Sigmoid colon (tissue), 3 donors: ENCODE results near the gene SORCS1.

Experiments used
- POLR2A ChIP-seq, 2 donors: fragments of 450-650 bp; IDR thresholded peaks; one replicate each; pipeline ENCODE4 v1.6.1; 2016; ENCODE audit warnings: antibody characterized with exemption in 2 of 2, mild to moderate bottlenecking in 2 of 2, moderate library complexity in 2 of 2
- TF ChIP-seq, protein P1 (sequence below), 4 experiments: fragments of 450-650 bp in 3 of 4; fragments of 200-600 bp in 1 of 4; IDR thresholded peaks; one replicate each; pipeline ENCODE4 v1.5.1; 2016 to 2019; ENCODE audit warnings: antibody characterized with exemption in 4 of 4, mild to moderate bottlenecking in 3 of 4, moderate library complexity in 2 of 4

DNA sequence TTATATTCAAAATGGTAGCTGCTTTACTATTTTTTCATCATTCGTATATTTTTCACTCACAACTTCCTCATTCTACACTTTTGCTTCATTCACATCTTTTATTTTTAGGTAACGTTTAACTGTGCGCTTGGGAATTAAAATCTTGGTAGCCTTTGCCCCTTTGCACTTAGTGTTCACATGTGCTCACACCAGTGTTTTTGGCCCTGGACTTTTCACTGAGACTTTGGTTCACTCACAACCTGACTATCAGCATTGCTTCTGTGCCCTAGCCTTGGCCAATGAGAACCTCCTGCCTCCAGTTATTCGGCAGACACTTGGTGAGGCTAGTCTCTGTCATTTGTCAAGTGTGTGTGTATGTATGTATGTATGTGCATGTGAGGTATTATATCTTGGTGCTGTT is 596.9 kb downstream of the SORCS1 start:
- TF ChIP-seq, protein P1, sequence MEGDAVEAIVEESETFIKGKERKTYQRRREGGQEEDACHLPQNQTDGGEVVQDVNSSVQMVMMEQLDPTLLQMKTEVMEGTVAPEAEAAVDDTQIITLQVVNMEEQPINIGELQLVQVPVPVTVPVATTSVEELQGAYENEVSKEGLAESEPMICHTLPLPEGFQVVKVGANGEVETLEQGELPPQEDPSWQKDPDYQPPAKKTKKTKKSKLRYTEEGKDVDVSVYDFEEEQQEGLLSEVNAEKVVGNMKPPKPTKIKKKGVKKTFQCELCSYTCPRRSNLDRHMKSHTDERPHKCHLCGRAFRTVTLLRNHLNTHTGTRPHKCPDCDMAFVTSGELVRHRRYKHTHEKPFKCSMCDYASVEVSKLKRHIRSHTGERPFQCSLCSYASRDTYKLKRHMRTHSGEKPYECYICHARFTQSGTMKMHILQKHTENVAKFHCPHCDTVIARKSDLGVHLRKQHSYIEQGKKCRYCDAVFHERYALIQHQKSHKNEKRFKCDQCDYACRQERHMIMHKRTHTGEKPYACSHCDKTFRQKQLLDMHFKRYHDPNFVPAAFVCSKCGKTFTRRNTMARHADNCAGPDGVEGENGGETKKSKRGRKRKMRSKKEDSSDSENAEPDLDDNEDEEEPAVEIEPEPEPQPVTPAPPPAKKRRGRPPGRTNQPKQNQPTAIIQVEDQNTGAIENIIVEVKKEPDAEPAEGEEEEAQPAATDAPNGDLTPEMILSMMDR (IDR thresholded peaks at IDR 0.05): no peak
- no peak for TF ChIP-seq POLR2A (IDR thresholded peaks at IDR 0.05)
